Thymus (tissue), 11 donors: ENCODE measurements around the gene TRIOBP. TPM values are rescaled to one million over a fixed set of nuclear protein-coding genes. Genes with fewer than 3 reads are reported as not detected.
A peak's percentile ranks its signal among the peaks of the same experiment; 100 is the strongest.
"Not testable (repeated sequence)": the region's sequence is repeated elsewhere in the genome, so short reads cannot be mapped to it uniquely, and the experiment has no call there.

Experiments
- DNase-seq, 9 donors: peaks; one replicate each; pipeline ENCODE4 v3.0.0-alpha.2; 2013; ENCODE audit warnings: low spot score in 9 of 9, low read depth in 6 of 9, missing footprints in 1 of 9
- H3K27ac ChIP-seq, 2 donors: one replicate each; pipeline ENCODE4 v1.5.1; 2013; ENCODE audit warnings: control low read depth in 1 of 2, low read depth in 1 of 2, low read length in 1 of 2, mild to moderate bottlenecking in 1 of 2, moderate library complexity in 1 of 2
- H3K27me3 ChIP-seq, 2 donors: one replicate each; pipeline ENCODE4 v1.5.1; 2013; ENCODE audit warnings: low read length in 1 of 2; ENCODE audit not compliant: control insufficient read depth in 2 of 2, insufficient read depth in 1 of 2
- H3K36me3 ChIP-seq, 2 donors: one replicate each; pipeline ENCODE4 v1.5.1; 2013; ENCODE audit warnings: low read length in 1 of 2, mild to moderate bottlenecking in 1 of 2, moderate library complexity in 1 of 2; ENCODE audit not compliant: control insufficient read depth in 2 of 2, insufficient read depth in 2 of 2
- H3K4me1 ChIP-seq, 2 donors: one replicate each; pipeline ENCODE4 v1.5.1; 2013; ENCODE audit warnings: low read length in 2 of 2; ENCODE audit not compliant: control insufficient read depth in 2 of 2, insufficient read depth in 2 of 2
- H3K4me3 ChIP-seq, 2 donors: one replicate each; pipeline ENCODE4 v1.5.1; 2013; ENCODE audit warnings: low read length in 2 of 2, control low read depth in 1 of 2, mild to moderate bottlenecking in 1 of 2
- H3K9me3 ChIP-seq, 2 donors: one replicate each; pipeline ENCODE4 v1.5.1; 2013; ENCODE audit warnings: low read length in 1 of 2, mild to moderate bottlenecking in 1 of 2; ENCODE audit not compliant: control insufficient read depth in 2 of 2, insufficient read depth in 1 of 2
- WGBS: extraction: QIAGEN DNeasy Blood & Tissue Kit; methylation state at CpG from one replicate; pipeline ENCODE4 v1.1.7; 2013; 5-methylcytosine and 5-hydroxymethylcytosine counted together
- polyA plus RNA-seq: library from polyadenylated mRNA; stranded (reverse); fragments of 200-250 nt; gene quantifications from one replicate; pipeline ENCODE4 v1.2.3, GENCODE V29; 2013
- total RNA-seq: library from RNA; stranded (reverse); fragments of 120-200 nt; gene quantifications from one replicate; pipeline ENCODE4 v1.2.4, GENCODE V29; 2013
- donor health status: healthy.

Gene TRIOBP
- total and polyA plus RNA-seq, 2 donors, result 19.5 to 29.8 TPM

DNA sequence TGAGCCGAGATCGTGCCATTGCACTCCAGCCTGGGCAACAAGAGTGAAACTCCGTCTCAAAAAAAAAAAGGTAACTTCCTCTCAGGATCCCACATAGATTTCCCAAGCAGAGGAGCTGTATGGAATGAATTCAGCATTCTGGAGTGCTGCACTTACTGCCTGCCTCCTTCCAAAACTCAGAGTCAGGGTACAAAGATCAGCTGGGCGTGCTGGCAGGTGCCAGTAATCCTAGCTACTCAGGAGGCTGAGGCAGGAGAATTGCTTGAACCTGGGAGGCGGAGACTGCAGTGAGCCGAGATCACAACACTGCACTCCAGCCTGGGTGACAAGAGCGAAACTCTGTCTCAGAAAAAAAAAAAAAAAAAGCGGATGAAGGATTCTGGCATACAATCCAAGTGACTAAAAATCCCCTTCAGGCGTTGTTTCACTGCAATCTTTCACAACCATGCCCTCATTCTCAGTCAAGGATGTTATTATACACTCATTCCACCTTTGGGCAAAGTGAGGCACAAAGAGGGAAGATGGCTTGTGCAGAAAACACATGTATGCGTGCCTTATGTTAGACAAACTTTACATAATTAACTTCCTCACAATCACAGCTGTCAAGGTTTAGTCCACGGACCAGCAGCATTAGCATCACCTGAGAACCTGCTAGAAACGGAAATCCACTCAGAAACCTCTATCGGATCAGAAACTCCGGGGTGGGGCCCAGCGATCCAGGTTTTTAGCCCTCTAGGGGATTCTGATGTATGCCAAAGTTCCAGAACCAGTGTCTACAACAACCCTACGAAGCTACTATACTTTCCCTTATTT, 11.8 kb upstream of the TRIOBP start:
- 93% methylated on average over 16 of the region's 16 CpGs for WGBS
- Histone ChIP-seq H3K27ac (no peak overlapping the region), H3K4me3 (no peak overlapping the region), H3K27me3 (no peaks in the 10 kb centered on the region), H3K9me3 (peaks cover 0 to 4% of the 10 kb centered on the region in 2 donors), H3K4me1 (peaks cover 9 to 26% of the 10 kb centered on the region in 2 donors), H3K36me3 (peaks cover 15 to 18% of the 10 kb centered on the region in 2 donors)
- DNase-seq, result no peak

DNA sequence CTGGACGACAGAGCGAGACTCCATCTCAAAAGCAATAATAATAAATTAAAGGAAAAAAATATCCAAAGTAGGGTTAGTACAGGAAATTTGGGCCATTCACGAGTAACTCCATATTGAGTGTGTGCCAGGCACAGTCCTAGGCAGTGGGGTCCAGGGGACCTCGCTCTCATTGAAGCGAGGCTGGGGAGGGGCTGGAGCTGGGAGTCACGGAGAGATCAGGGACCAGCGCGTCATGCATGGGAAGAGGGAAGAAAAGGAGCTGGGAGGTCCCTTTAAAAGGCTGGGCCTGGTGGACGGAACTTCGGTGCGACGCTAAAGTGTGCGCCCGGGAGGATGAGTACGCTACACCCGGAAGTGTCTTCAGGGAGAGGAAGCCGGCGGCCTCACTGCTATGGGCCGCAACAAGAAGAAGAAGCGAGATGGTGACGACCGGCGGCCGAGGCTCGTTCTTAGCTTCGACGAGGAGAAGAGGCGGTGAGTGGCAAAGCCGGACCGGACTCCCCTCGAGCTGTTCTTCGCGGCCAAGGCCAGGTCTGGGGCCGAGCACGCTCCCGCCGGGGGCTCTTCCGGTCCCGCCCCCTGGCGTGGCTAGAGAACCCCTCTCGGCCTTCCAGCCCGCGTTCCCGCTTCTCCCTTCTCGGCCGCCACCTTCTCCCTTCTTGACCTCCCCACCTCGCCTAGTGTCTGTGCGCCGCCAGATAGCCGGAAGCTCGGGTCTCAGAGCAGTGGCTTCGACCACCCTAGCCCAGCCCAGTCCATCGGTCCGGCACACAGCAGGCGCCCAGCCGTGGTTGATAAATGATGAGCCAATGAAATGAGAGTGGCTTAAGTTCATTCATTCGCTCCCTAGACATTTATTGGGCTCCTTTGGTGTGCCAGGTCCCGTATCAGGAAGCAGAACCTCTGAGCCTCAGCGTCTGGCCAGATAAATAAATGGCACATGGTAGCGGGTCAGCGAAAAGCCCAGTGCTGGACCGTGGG, 10.6 kb upstream of the TRIOBP start, which contains the start of gene NOL12:
NOL12 (plus strand) TSS at position 342 of the 981 bp plus-strand sequence; CDS start at position 392, 50 bp downstream.
- WGBS, result 4% methylated on average over 62 of the region's 62 CpGs
- peaks cover 0 to 4% of the 10 kb centered on the region in 2 donors for H3K9me3 ChIP-seq
- peaks cover 26 to 27% of the 10 kb centered on the region in 2 donors for H3K36me3 ChIP-seq
- no peaks in the 10 kb centered on the region for H3K27me3 ChIP-seq
- H3K4me3 ChIP-seq, result peak within 1 kb of the TSS; percentile 88 to 93
- peak within 1 kb of the TSS; percentile 38 to 56 for H3K27ac ChIP-seq
- peaks cover 6 to 22% of the 10 kb centered on the region in 2 donors for H3K4me1 ChIP-seq
- DNase-seq, result peak in 8 of 9 donors; percentile 68 to 93 (median 80)

- Histone ChIP-seq H3K4me1 (peaks cover 5 to 16% of the 10 kb centered on the region in 2 donors), H3K9me3 (no peaks in the 10 kb centered on the region), H3K27me3 (no peaks in the 10 kb centered on the region), H3K36me3 (peaks cover 57 to 61% of the 10 kb centered on the region in 2 donors), H3K4me3 (no peak overlapping the region), H3K27ac (no peak overlapping the region)
- DNase-seq, result no peak
- 99% methylated on average over 7 of the region's 7 CpGs for WGBS
Measured at GRCh38 chr22:37690407-37690806, 6.4 kb upstream of the TRIOBP start.

DNA sequence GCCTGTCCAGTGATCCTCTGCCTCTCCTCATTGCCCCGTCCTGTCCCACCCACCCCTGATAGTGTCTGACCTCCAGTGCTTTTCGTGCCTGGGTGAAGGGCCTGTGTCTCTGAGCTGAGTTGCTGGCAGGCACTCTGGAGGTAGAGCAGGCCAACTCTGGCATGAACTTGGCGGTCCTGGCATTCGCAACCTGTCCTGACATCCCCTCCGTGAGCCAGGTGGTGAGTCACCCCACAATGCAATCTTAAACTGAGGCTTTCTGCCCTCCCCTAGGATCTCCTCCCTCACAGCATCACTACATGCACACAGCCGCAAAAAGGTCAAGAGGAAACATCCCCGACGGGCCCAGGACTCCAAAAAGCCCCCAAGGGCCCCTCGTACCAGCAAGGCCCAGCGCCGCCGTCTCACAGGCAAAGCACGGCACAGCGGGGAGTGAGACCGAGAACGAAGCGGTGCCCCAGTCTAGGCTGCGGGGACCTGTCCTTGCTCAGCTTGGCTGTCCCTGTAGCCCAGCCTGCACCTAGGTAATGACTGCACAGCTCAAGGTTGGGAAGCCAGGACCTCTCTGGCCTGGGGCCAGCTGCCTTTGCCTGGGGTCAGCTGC, 5.8 kb upstream of the TRIOBP start:
- no peaks in the 10 kb centered on the region for H3K9me3 ChIP-seq
- H3K4me1 ChIP-seq, result peaks cover 4 to 11% of the 10 kb centered on the region in 2 donors
- no peak overlapping the region for H3K27ac ChIP-seq
- 98% methylated on average over 18 of the region's 18 CpGs for WGBS
- DNase-seq, result no peak
- H3K27me3 ChIP-seq, result no peaks in the 10 kb centered on the region
- H3K4me3 ChIP-seq, result no peak overlapping the region
- peaks cover 57 to 61% of the 10 kb centered on the region in 2 donors for H3K36me3 ChIP-seq

DNA sequence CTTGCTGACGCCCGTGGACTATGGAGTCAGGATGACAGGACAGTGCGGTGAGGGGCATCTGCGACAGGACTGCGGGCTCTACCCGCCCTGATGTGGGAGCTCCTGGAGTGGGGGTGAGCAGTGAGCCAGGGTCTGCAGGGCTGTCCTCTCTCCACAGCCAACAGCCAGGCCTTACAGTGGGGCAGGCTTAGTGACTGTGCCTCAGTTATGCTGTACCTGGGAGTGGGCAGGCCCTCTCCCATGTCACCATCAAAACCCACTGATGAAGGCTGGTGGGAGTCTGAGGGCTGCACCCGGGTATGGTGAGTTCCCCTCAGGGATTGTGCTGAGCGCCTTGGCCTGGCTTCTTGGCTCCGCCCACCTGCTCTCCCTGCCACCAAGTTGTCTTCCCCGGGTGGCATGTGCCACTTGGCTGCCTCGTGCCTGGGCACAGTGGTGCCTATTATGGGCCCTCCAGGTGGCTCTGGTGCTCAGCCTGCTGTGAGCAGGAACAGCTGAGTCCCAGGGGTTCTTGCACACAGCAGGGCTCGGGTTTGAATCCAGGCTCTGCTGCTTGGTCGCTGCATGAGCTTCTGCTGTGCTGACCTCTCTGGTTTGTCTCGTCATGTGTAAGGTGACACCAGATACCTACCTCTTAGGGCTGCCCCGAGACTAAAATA, 4.1 kb upstream of the TRIOBP start:
- H3K36me3 ChIP-seq, result peaks cover 57 to 61% of the 10 kb centered on the region in 2 donors
- H3K27me3 ChIP-seq, result no peaks in the 10 kb centered on the region
- H3K9me3 ChIP-seq, result no peaks in the 10 kb centered on the region
- no peak overlapping the region for H3K27ac ChIP-seq
- WGBS, result 97% methylated on average over 15 of the region's 15 CpGs
- DNase-seq, result no peak
- H3K4me1 ChIP-seq, result peaks cover 3 to 15% of the 10 kb centered on the region in 2 donors
- H3K4me3 ChIP-seq, result no peak overlapping the region

DNA sequence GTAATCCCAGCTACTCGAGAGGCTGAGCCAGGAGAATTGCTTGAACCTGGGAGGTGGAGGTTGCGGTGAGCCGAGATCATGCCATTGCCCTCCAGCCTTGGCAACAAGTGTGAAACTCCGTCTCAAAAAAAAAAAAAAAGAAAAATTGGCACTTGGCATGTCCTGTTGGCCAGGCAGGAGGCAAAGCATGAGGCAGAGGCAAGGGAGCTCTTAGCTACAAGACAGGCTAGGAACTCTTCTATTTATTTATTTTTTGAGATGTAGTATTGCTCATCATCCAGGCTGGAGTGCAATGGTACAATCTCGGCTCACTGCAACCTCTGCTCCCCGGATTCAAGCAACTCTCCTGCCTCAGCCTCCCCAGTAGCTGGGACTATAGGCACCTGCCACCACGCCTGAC, 2.7 kb upstream of the TRIOBP start:
- 99% methylated on average over 7 of the region's 7 CpGs for WGBS
- peaks cover 44 to 48% of the 10 kb centered on the region in 2 donors for H3K36me3 ChIP-seq

DNA sequence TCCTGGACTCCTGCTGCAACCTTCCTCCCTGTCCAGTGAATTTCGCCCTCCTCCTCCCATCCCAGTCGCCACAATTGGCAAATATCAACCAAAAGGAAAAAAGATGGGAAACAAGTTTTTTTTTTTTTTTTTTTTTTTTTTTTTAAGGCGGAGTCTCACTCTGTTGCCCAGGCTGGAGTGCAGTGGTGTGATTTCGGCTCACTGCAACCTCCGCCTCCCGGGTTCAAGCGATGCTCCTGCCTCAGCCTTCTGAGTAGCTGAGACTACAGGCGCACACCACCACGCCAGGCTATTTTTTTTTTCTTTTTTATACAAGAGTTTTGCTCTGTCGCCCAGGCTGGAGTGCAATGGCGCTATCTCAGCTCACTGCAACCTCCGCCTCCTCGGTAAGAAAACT, 590 bp upstream of the TRIOBP start:
- H3K4me1 ChIP-seq, result peaks cover 3 to 15% of the 10 kb centered on the region in 2 donors
- H3K4me3 ChIP-seq, result peak overlapping the region in 1 of 2 donors; percentile 22
- peaks cover 30 to 35% of the 10 kb centered on the region in 2 donors for H3K36me3 ChIP-seq
- WGBS, result 38% methylated on average over 13 of the region's 13 CpGs
- DNase-seq, H3K9me3 ChIP-seq, H3K27me3 ChIP-seq, H3K27ac ChIP-seq: not testable (repeated sequence)

More for the DNA sequence above, 2.7 kb upstream of the TRIOBP start:
- not testable (repeated sequence) for DNase-seq, H3K9me3 ChIP-seq, H3K27ac ChIP-seq, H3K4me3 ChIP-seq, H3K27me3 ChIP-seq
- H3K4me1 ChIP-seq, result peaks cover 3 to 15% of the 10 kb centered on the region in 2 donors

DNA sequence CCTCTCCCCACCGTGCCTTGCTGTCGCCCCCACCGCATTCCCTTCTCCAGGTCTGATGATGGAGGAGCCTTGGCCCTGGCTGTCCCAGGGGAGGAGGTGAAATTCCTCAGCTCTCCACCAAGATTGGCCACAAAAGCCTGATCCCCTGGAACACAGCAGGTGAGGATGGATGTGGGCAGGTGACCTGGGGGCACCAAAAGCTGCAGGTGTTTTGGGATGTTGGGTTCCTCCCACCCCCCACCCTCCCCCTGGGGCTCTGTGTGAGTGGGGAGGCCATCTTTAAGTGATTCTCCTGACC, 639 bp downstream of the TRIOBP start:
- Histone ChIP-seq H3K27ac (no peak overlapping the region), H3K9me3 (no peaks in the 10 kb centered on the region), H3K27me3 (no peaks in the 10 kb centered on the region), H3K4me1 (peaks cover 3 to 15% of the 10 kb centered on the region in 2 donors), H3K4me3 (no peak overlapping the region), H3K36me3 (peaks cover 20 to 23% of the 10 kb centered on the region in 2 donors)
- DNase-seq, result no peak
- WGBS, result 64% methylated on average over 3 of the region's 3 CpGs
